Lower lobe of right lung (tissue), 2 donors: Measurements from ENCODE around the gene UNC5C. TPM values are rescaled to one million over a fixed set of nuclear protein-coding genes. Genes with fewer than 3 reads are reported as not detected.

Source experiments
- ATAC-seq, 2 donors: fragments of 200-7000 bp; cut with Tn5 transposase; one replicate each; pipeline ENCODE4 v1.9.1; 2020 to 2022; ENCODE audit warnings: mild to moderate bottlenecking in 2 of 2, moderate library complexity in 2 of 2
- DNase-seq: peaks from one replicate; pipeline ENCODE4 v3.0.0-alpha.2; 2020
- H3K27ac ChIP-seq: fragments of 200-600 bp; one replicate; pipeline ENCODE4 v1.8.0; 2022
- H3K27me3 ChIP-seq: fragments of 200-600 bp; one replicate; pipeline ENCODE4 v1.8.0; 2022; ENCODE audit warnings: low read depth
- H3K36me3 ChIP-seq: fragments of 200-600 bp; one replicate; pipeline ENCODE4 v1.8.0; 2022; ENCODE audit warnings: mild to moderate bottlenecking
- H3K4me1 ChIP-seq: fragments of 200-600 bp; one replicate; pipeline ENCODE4 v1.8.0; 2022
- H3K4me3 ChIP-seq: fragments of 200-600 bp; one replicate; pipeline ENCODE4 v1.8.0; 2022; ENCODE audit warnings: mild to moderate bottlenecking
- H3K9me3 ChIP-seq: fragments of 200-600 bp; one replicate; pipeline ENCODE4 v1.8.0; 2022
- intact Hi-C: fragments of 100-400 bp; cut with DNase I; formaldehyde crosslinking; loops from one replicate; pipeline ENCODE4 v1.11.0; 2022
- total RNA-seq: library from RNA; stranded (reverse); fragmentation: NEBNext Ultra II Directional; extraction: Animal tissue kit (Norgen Biotek cat#: 25700); gene quantifications from one replicate; pipeline ENCODE4 v1.2.1, GENCODE V29; 2021
- TF ChIP-seq, protein P1 (sequence below): fragments of 200-600 bp; IDR thresholded peaks from one replicate; pipeline ENCODE4 v1.8.0; 2022; ENCODE audit warnings: antibody characterized with exemption, mild to moderate bottlenecking
- donor health status: DM: no; HTN: yes; CAD: no; lungs with severe emphysema.

UNC5C gene
- total RNA-seq, 1 donor from 2014 or later, result 5.1 TPM

DNA sequence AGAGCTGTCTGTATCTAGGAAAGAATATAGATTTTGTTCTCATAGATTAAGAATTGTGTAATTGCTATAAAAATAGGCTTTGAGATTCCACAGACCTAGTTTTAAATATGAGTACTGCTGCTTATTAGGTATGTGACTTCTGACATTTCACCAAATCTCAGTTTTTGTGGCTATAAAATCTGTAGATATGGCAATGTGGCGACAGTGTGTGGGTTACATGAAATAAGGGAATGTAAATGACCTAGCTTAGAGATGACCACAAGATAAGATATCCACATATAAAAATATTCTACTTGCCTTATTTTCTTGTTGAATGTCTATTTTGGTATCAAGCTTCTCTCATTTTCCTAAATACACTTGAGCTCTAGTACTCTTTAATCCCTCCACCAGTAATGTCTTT lies 193.8 kb downstream of the UNC5C start:
- H3K4me3 ChIP-seq, result no peak overlapping the region
- no peaks in the 10 kb centered on the region for H3K9me3 ChIP-seq
- no peaks in the 10 kb centered on the region for H3K4me1 ChIP-seq
- ATAC-seq (no peak), DNase-seq (no peak)
- no peak overlapping the region for H3K27ac ChIP-seq
- no peaks in the 10 kb centered on the region for H3K27me3 ChIP-seq
- TF ChIP-seq, protein P1, sequence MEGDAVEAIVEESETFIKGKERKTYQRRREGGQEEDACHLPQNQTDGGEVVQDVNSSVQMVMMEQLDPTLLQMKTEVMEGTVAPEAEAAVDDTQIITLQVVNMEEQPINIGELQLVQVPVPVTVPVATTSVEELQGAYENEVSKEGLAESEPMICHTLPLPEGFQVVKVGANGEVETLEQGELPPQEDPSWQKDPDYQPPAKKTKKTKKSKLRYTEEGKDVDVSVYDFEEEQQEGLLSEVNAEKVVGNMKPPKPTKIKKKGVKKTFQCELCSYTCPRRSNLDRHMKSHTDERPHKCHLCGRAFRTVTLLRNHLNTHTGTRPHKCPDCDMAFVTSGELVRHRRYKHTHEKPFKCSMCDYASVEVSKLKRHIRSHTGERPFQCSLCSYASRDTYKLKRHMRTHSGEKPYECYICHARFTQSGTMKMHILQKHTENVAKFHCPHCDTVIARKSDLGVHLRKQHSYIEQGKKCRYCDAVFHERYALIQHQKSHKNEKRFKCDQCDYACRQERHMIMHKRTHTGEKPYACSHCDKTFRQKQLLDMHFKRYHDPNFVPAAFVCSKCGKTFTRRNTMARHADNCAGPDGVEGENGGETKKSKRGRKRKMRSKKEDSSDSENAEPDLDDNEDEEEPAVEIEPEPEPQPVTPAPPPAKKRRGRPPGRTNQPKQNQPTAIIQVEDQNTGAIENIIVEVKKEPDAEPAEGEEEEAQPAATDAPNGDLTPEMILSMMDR, result no peak
- no peaks in the 10 kb centered on the region for H3K36me3 ChIP-seq
- intact Hi-C loops, result no loop called here

DNA sequence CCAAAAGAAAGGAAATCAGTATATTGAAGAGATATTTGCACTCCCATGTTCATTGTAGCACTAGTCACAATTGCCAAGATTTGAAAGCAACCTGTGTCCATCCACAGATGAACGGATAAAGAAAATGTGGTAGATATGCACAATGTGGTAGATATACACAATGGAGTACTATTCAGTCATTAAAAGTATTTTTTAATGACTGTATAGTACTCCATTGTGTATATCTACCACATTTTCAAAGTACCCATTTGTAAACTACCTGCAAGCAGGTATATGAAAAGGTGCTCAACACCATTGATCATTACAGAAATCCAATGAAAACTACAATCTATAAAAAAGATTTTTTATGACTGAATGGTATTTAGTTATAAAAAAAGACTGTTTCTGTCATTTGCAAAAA lies 200.4 kb downstream of the UNC5C start:
- Histone ChIP-seq H3K4me1 (no peaks in the 10 kb centered on the region), H3K4me3 (no peak overlapping the region), H3K36me3 (no peaks in the 10 kb centered on the region), H3K27ac (no peak overlapping the region), H3K9me3 (peaks cover 24% of the 10 kb centered on the region), H3K27me3 (no peaks in the 10 kb centered on the region)
- TF ChIP-seq, protein P1, result no peak
- no peak for ATAC-seq
- intact Hi-C loops, result no loop called here
- no peak for DNase-seq

DNA sequence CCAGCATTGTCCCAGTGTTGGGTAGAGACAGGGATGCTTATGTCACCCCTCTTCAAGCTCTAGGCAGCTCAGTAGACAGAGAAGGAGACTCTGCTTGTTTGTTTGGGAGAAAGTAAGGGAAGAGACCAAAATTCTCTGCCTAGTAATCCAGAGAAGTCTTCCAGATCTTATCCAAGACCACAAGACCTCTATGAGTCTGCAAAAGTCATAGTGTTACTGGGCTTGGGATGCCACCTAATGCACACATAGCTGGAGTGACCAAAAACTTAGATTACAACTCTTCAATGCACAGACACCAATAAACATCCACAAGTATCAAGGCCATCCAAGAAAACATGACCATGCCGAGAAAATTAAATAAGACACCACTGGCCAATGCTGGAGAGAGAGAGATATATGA lies 205.5 kb downstream of the UNC5C start:
- DNase-seq, result no peak
- intact Hi-C loops, result no loop called here
- Histone ChIP-seq H3K4me1 (no peaks in the 10 kb centered on the region), H3K36me3 (no peaks in the 10 kb centered on the region), H3K4me3 (no peak overlapping the region), H3K27me3 (no peaks in the 10 kb centered on the region), H3K27ac (no peak overlapping the region), H3K9me3 (peaks cover 24% of the 10 kb centered on the region)
- TF ChIP-seq, protein P1, result no peak
- ATAC-seq, result no peak

DNA sequence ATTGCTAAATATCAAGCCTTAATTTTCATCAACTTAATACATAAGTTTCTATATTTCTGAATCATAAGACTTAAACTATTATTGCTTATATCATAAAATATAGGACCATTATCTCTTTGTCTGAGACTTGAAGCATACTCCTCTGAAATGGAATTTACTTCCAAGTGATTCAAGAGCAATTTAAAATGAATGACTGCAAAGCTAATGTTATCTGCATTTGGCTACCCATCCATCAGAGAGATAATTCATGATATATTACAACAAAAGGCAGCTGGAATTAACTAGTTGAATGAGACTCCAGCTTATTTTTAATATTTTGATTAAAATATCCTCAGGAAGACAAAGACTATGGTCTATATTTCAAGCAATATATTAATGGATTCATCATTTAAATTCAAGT lies 208.6 kb downstream of the UNC5C start:
- ATAC-seq (no peak), DNase-seq (no peak)
- Histone ChIP-seq H3K36me3 (no peaks in the 10 kb centered on the region), H3K27me3 (no peaks in the 10 kb centered on the region), H3K4me3 (no peak overlapping the region), H3K4me1 (no peaks in the 10 kb centered on the region), H3K27ac (no peak overlapping the region), H3K9me3 (peaks cover under 1% of the 10 kb centered on the region)
- TF ChIP-seq, protein P1, result no peak
- intact Hi-C loops, result no loop called here

DNA sequence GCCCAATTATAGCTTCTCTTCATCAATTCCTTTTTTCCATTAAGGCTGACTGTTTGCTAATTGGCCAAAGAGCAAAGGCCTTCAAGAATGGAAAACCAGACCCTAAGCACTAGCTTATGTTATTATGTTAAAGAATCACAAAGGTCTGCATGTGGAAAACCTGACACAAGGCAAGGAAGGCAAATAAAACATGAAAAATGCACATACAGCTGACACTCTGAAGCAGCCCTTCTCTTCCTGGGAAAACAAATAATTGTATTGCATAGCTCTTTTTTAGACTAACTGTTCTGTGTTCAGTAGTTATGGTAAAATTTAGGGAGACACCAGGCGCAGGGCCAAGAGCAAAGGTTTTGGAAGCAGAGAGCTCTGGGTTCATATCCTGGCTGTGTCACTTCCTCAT lies 223.1 kb downstream of the UNC5C start:
- ATAC-seq (no peak), DNase-seq (no peak)
- H3K9me3 ChIP-seq, result no peaks in the 10 kb centered on the region

More for the DNA sequence above, 223.1 kb downstream of the UNC5C start:
- intact Hi-C loops, result no loop called here
- TF ChIP-seq, protein P1, result no peak
- Histone ChIP-seq H3K36me3 (no peaks in the 10 kb centered on the region), H3K27me3 (no peaks in the 10 kb centered on the region), H3K4me1 (no peaks in the 10 kb centered on the region), H3K4me3 (no peak overlapping the region), H3K27ac (no peak overlapping the region)
